ENCODE measurements around the gene YIF1A. TPM values are rescaled to one million over a fixed set of nuclear protein-coding genes. Genes with fewer than 3 reads are reported as not detected.

The YIF1A gene, protein sequence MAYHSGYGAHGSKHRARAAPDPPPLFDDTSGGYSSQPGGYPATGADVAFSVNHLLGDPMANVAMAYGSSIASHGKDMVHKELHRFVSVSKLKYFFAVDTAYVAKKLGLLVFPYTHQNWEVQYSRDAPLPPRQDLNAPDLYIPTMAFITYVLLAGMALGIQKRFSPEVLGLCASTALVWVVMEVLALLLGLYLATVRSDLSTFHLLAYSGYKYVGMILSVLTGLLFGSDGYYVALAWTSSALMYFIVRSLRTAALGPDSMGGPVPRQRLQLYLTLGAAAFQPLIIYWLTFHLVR
- total RNA-seq = 62.0 TPM
- 84.7 TPM for polyA plus RNA-seq

DNA sequence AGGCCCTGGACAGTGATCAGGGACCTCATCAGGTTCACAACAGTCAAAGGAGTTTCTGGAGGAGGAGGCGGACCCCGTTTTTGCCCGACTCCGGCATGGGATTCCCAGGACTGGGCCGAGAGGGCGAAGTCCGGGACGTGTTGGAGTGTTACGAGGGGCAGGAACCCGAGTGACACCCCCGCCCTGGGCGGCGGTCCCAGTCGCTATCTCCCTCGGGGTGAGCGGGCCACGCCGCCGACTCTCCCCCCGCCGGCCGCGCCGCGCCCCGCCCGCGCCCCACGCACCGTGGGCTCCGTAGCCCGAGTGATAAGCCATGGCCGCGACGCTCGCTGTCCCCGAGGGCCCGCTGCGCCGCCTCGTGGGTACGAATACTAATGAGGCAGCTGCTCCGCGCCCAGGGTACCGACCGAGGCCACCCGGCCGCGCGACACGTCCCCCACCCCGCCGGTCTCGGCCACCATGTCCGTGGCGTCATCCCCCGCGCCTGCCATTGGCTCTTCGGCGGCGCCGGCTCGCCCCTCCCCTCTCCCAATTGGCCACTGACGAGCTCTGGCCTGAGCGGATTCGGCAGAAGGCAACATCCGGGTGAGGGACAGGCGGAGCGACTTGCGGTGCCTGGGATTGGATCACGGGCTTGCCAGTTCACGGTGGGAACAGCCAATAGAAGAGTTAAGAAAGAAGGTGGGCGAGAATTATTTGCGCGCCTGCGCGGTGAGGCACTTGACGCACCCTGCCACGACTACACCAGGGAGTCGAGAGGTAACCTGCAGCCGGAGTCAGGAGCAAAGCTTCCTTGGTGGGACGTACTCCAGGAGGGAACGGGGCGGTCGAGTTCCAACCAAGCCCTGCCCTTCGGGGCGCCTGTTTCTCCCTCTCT is at the start of gene YIF1A:
Gene YIF1A (minus strand): TSS at position 473 of the 877 bp plus-strand sequence. CDS start 158 bp downstream, at position 315.
- DNase-seq (ENCODE audit: extremely low spot score) = peak; percentile 99
- under 1% methylated on average over 87 of the region's 87 CpGs for WGBS
- Histone ChIP-seq H3K36me3 (ENCODE audit: insufficient read depth) (peaks cover 1% of the 10 kb centered on the region), H3K4me3 (ENCODE audit: low read depth, low read length) (peak within 1 kb of the TSS; percentile 59), H3K4me1 (ENCODE audit: insufficient read depth) (no peaks in the 10 kb centered on the region), H3K27ac (ENCODE audit: low read depth) (peak within 1 kb of the TSS; percentile 97)

DNA sequence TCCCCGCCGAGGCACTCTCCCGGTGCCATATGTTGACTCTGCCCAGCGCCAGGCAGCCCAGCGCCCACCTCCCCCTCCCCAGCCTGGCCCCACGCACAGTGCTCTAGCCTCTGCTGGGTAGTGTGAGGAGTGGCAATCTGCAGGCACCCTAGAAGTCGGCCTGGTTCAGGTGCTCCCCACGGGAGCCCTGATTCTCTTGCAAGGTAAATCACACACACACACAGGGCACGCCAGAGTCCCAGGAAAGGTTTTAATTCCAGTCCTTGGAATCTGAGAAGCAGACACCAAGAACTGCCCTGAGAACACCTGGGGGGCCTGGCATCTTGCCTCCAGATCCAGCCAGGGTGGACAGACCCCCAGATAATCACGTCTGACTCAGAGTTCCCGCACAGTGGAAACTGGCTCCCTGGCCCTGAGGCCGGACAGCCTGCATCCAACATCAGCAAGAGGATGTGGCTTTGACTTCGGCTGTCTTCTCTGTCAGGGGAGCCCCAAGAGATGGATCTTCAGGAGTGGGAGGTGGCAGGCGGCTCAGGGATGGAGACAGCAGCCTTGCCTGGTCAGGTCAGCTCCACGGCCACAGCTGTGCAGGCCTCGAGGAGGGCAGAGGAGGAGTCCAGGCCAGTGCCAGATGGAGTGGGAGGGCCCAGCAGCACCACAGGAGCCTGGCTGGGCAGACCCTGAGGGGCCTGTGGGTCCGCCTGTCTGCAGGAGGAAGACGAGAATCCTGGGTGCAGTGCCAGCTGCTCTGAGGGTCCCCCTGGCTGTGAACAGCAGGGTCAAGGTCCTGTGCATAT is 48.4 kb upstream of the YIF1A start:
- Histone ChIP-seq H3K36me3 (ENCODE audit: insufficient read depth) (peaks cover 6% of the 10 kb centered on the region), H3K27ac (ENCODE audit: low read depth) (no peak overlapping the region), H3K4me1 (ENCODE audit: insufficient read depth) (no peaks in the 10 kb centered on the region), H3K4me3 (ENCODE audit: low read depth, low read length) (no peak overlapping the region)
- 54% methylated on average over 18 of the region's 18 CpGs for WGBS
- no peak for DNase-seq (ENCODE audit: extremely low spot score)

DNA sequence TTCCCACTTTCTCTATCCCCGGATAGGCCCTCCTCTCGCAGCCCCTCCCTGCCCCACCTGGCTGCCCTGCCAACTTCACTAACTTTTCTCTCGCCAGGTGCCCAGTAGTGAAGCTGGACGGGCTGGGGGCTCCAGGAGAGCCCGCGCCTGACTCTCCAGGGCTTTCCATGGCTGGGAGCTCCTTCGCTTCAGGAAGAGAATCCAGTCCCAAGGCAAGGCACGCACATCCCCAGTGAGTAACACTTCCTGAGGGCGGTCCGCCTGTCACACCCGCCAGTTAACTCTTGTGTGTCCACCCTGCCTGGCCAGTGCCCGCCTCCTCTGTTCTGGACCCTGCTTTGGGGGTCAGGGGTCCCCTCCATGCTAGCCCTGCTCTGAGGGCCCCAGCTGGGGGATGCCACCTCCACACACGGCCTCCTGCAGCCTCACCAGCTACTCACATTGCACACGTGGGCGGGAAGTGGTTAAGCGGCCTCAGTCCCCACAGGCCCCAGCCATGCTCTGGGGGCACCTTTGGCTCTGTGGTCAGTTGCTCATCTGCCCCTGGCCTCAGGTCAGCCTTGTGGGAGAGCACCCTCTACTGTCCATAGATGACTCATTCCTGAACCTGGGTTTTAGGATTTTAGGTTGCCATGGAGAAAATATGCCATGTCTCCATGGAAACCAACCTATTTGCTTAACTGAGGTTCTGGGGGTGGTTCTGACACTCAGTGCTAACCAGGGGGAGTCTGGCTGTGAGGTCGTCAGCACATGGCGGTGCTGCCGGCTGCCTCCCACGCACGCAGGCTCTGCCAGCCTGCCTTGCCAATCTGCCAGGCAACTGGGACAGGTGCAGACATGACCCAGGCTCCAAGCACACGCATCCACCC is 47.5 kb upstream of the YIF1A start, which contains the start of gene RIN1:
Gene RIN1 (minus strand): TSS at position 201 of the 869 bp plus-strand sequence. CDS start 32 bp downstream, at position 169.
- H3K4me1 ChIP-seq (ENCODE audit: insufficient read depth) = no peaks in the 10 kb centered on the region

DNA sequence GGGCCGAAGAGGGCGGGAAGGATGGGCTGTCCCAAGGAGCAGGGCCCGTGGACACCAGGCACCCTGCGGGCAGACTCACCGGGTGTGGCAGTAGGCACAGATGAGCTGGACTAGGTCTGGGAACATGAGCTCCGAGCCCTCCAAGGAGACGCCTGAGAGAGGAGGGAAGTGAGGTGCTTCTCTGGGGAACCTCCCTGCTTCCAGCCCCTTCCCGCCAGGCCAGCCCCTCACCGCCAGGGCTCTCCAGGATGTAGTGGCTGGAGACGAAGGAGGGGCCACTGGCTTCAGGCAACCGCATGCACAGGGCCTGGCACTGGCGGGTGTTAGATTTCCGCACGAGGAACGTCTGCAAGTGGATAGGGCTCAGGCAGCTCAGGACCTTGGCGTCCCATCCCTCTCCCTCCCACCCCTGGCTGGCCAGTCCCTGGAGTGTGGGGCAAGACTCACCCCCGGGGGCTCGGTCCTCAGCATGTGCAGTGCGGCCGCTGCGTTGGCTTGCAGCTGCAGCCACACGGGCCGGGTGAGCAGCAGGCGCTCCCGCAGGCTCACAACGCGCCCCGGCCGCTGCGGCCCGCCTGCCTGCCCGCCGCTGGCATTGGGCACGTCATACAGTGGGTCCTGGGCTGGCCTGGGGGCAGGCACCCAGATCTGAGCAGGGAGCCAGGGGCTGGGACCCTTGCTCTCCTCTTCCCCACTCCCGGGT is 46.7 kb upstream of the YIF1A start:
- Histone ChIP-seq H3K4me3 (ENCODE audit: low read depth, low read length) (peak overlapping the region; percentile 54), H3K27ac (ENCODE audit: low read depth) (no peak overlapping the region), H3K36me3 (ENCODE audit: insufficient read depth) (peaks cover 3% of the 10 kb centered on the region), H3K4me1 (ENCODE audit: insufficient read depth) (no peaks in the 10 kb centered on the region)
- WGBS = 8% methylated on average over 35 of the region's 35 CpGs
- DNase-seq (ENCODE audit: extremely low spot score) = no peak

More for the DNA sequence above, 47.5 kb upstream of the YIF1A start, which contains the start of gene RIN1:
- Histone ChIP-seq H3K36me3 (ENCODE audit: insufficient read depth) (peaks cover 3% of the 10 kb centered on the region), H3K27ac (ENCODE audit: low read depth) (no peak within 1 kb of the TSS), H3K4me3 (ENCODE audit: low read depth, low read length) (peak within 1 kb of the TSS; percentile 54)
- 14% methylated on average over 22 of the region's 22 CpGs for WGBS
- no peak for DNase-seq (ENCODE audit: extremely low spot score)

DNA sequence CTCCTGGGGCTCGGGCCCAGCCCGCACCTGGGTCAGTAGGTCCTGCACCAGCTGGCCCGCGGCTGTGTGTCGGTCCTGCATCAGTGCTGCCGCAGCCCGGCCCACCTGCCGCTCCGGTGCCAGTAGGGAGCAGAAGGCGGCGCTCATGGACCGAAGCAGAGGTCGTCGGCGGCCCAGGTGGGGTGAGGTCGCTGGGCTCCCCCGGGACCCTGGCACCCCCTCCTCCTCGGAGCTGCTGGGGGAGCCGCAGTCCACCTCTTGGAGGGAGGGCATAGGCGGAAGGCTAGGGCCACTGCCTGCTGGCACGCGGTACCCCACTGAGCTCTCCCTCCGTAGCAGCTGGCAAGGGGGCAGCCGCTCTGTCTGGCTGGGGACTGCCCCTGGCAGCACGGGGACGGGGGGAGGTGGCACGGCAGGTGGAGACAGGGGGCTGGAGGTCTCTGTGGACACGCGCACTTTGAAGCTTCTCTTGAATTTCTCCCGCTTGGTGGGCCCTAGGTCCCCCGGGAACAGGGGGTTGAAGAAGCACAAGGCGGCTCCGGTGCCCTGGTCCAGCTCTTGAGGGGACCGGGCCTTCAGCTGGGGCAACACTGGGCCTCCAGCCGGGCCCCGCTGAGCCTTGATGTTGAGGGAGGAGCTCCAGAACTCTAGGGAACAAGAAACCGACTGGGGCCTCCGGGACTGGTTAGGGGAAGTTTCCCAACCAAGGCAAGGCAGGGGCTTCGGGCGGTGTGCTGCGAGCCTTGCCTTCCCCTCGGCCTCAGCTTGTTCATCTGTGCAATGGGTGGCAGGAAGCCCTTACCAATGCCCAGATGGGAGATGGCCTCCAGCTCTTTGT is 45.9 kb upstream of the YIF1A start:
- Histone ChIP-seq H3K4me1 (ENCODE audit: insufficient read depth) (no peaks in the 10 kb centered on the region), H3K36me3 (ENCODE audit: insufficient read depth) (peaks cover 3% of the 10 kb centered on the region), H3K27ac (ENCODE audit: low read depth) (no peak overlapping the region), H3K4me3 (ENCODE audit: low read depth, low read length) (no peak overlapping the region)
- WGBS = 81% methylated on average over 42 of the region's 42 CpGs
- no peak for DNase-seq (ENCODE audit: extremely low spot score)

DNA sequence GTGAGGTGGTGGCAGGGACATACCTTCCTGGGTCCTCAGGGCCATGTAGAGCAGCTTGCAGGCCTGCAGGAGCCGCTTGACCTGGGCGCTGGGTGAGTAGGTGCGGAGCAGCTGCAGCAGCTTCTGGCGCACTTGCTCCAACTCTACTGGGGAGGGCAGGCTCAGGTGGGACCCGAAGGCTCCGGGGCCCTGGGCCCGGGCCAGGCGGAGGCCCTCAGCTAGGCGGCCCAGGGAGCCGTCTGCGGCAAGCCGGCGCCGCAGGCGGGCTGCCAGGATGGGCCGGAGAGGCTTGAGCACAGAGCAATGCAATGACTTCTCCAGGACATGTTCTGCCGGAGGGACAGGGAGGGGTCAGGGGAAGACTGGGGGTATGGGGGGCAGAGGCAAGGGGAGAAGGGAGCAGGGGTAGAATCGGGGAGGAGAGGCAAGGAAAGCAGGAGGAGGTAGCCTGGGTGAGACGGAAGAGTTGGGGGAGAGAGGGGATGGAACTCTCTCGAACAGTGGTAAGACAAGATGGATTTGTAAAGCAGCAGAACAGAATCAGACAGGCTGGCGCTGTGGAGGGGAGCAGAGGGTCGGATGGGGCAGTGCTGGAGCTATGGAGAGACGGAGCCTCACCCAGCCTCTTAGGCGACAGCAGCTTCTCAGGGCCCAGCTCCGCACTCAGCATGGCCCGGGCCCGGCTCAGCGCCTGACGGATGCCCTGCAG is 45.1 kb upstream of the YIF1A start:
- no peaks in the 10 kb centered on the region for H3K4me1 ChIP-seq (ENCODE audit: insufficient read depth)
- no peak overlapping the region for H3K27ac ChIP-seq (ENCODE audit: low read depth)
- WGBS = 89% methylated on average over 29 of the region's 29 CpGs
- DNase-seq (ENCODE audit: extremely low spot score) = no peak
- H3K4me3 ChIP-seq (ENCODE audit: low read depth, low read length) = no peak overlapping the region
- peaks cover 3% of the 10 kb centered on the region for H3K36me3 ChIP-seq (ENCODE audit: insufficient read depth)

DNA sequence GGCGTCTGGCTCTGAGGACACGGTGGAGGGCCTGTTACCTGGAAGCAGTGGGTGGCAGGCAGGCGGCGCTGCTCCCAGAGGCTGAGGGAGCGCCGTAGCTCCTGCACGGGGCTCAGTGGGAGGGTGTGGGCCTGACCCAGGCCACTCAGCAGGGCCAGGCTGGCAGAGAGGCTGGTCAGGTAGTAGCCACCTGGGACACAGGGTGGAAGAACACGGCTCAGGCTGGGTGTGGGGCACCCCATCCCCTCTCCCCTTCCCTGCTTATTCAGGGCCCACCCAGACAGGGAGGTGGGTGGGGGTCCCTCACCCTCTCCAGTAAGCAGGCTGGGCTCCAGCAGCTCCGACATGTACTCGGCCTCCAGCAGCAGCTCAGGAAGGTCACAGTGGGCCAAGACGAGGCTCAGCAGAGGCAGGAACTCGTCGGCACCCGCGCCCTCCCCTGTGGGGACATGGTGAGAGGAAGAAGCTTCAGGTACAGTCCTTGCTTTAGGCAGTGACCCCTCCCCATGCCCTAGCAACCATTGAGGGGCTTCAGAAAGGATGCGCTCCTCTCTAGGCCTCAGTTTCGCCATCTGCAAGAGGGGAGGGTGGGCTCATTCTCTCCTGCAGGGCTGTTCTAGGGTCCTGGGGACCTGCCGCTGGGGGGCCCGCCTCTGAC is 44.4 kb upstream of the YIF1A start:
- Histone ChIP-seq H3K4me3 (ENCODE audit: low read depth, low read length) (no peak overlapping the region), H3K36me3 (ENCODE audit: insufficient read depth) (peaks cover 3% of the 10 kb centered on the region), H3K27ac (ENCODE audit: low read depth) (no peak overlapping the region), H3K4me1 (ENCODE audit: insufficient read depth) (no peaks in the 10 kb centered on the region)
- WGBS = 87% methylated on average over 19 of the region's 19 CpGs
- no peak for DNase-seq (ENCODE audit: extremely low spot score)

DNA sequence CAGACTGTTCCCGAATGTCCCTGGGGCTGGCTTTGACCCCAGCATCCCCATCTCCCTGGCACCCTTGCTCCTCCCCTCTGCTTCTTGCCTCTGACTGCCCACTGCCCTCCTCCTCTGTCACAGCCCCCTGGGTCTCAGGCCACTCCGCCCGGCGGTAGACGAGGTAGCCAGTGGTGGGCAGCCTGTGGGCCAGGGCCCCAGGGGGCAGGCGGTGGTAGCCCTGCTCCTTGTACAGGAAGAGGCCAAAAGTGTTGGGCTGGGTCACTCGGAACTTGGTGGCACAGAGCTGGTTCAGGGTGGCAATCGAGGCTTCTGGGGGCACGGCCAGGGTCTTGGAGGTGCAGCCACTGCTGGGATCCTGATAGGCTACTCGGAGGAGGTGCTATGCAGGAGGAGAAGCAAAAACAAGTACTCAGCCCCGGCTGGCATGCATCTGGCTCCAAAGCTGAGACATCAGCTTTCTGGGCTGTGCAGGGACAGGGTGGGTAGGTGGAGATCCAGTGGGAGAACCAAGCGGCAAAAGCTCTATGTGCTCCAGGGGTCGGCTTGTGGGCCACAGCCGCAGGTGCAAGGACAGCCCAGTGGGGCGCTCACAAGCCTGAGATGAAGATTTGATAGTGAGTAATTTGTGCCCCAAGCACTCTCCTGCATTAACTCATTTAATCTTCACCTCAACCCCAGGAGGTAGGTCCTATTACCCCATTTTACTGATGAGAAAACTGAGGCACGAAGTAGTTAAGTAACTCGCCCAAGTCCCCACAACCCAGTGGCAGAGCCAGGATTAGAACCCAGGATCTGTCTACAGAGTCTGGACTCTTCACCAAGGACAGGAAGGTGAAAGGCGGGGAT is 43.7 kb upstream of the YIF1A start:
- H3K4me3 ChIP-seq (ENCODE audit: low read depth, low read length) = no peak overlapping the region
- no peak overlapping the region for H3K27ac ChIP-seq (ENCODE audit: low read depth)
- no peak for DNase-seq (ENCODE audit: extremely low spot score)
- no peaks in the 10 kb centered on the region for H3K4me1 ChIP-seq (ENCODE audit: insufficient read depth)
- 85% methylated on average over 18 of the region's 18 CpGs for WGBS
- H3K36me3 ChIP-seq (ENCODE audit: insufficient read depth) = peaks cover 3% of the 10 kb centered on the region

DNA sequence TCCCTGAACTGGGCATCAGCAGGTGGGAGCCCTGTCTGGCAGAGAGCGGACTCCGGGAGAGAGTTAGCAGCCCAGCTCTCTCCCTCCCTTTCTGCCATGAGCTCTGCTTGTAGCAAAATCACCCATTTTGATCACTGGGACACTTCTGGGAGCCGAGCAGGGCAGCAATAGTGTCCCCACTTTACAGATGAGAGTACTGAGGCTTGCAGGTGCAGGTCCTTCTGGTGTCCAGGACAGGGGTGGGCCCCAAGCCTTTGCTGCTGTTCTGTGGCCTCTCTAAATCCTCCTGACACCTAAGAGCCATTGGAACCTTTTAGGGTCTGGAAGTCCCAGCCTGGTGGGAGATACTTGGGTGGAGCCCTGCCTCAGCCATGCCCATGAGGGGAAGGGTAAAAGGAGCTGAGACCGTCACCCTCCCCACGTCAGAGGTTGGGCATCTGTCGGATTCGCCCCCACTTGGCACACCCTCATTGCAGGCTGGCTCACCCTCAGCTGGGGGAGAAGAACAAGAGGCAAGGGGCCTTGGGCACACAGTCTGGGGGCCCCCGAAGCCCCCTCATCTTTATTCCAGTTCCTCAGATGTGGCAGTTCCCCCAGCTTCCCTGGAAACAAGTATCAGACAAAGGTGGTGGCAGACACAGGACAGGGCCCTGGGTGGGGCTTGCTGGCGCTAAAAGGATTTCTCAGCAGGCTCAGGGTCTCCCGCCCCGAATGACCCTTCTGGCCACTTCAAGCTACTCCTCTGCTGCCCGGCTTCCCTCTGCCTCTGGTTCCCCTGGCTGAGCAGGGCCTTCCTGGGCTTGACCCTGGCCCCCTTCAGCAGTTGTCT is 42.8 kb upstream of the YIF1A start:
- no peak overlapping the region for H3K4me3 ChIP-seq (ENCODE audit: low read depth, low read length)
- H3K27ac ChIP-seq (ENCODE audit: low read depth) = no peak overlapping the region
- WGBS = 84% methylated on average over 12 of the region's 12 CpGs
- H3K36me3 ChIP-seq (ENCODE audit: insufficient read depth) = peaks cover 3% of the 10 kb centered on the region
- no peaks in the 10 kb centered on the region for H3K4me1 ChIP-seq (ENCODE audit: insufficient read depth)
- no peak for DNase-seq (ENCODE audit: extremely low spot score)

All from urinary bladder (tissue), 4 donors.